Mesothelial cell of epicardium (in vitro differentiated cells): Measurements from ENCODE around the gene JADE3. TPM values are rescaled to one million over a fixed set of nuclear protein-coding genes. Genes with fewer than 3 reads are reported as not detected.
"Not testable (repeated sequence)": the region's sequence is repeated elsewhere in the genome, so short reads cannot be mapped to it uniquely, and the experiment has no call there.

ENCODE experiments used
- DNase-seq, 2 experiments: peaks; one replicate each; pipeline ENCODE4 v3.0.0; 2021; ENCODE audit warnings: low spot score in 2 of 2; ENCODE audit not compliant: unreplicated experiment in 2 of 2
- H3K27ac Mint-ChIP-seq: 2 replicates; pipeline ENCODE4 v1.8.0; 2021; ENCODE audit warnings: mixed read lengths
- H3K27me3 Mint-ChIP-seq: 2 replicates; pipeline ENCODE4 v1.8.0; 2021; ENCODE audit warnings: low read depth, mixed read lengths
- H3K36me3 Mint-ChIP-seq: 2 replicates; pipeline ENCODE4 v1.8.0; 2021; ENCODE audit warnings: mixed read lengths
- H3K4me1 Mint-ChIP-seq: 2 replicates; pipeline ENCODE4 v1.8.0; 2021; ENCODE audit warnings: mixed read lengths
- H3K4me3 Mint-ChIP-seq: 2 replicates; pipeline ENCODE4 v1.8.0; 2021; ENCODE audit warnings: mild to moderate bottlenecking, moderate library complexity, mixed read lengths
- H3K9me3 Mint-ChIP-seq: 2 replicates; pipeline ENCODE4 v1.8.0; 2021; ENCODE audit warnings: mixed read lengths
- total RNA-seq: library from RNA; stranded (reverse); gene quantifications from 3 replicates; pipeline ENCODE4 v1.2.1, GENCODE V29; 2021
- TF ChIP-seq, protein P1 (sequence below): fragments of 200-600 bp; sonication (generic); IDR thresholded peaks from one replicate; pipeline ENCODE4 v1.5.0; 2021; ENCODE audit warnings: antibody characterized with exemption; ENCODE audit not compliant: unreplicated experiment

JADE3 gene
- total RNA-seq, 1 donor from 2014 or later: 16.4 TPM

DNA sequence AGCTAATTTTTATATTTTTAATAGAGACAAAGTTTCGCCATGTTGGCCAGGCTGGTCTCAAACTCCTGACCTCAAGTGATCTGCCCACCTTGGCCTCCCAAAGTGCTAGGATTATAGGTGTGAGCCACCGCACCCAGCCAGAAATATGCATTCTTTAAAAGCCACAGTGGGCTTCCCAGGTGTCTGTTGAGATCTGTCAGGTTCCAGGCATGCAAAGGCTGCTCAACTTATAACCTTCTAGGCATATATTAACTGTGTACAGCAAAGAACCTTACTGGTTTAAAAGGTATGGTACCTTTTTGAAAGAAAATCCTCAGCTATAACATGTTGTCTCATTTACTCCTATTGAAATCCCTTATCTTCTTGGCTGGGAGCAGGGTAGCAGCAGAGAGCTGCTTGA is 42.5 kb downstream of the JADE3 start:
- no peaks in the 10 kb centered on the region for H3K27me3 Mint-ChIP-seq
- TF ChIP-seq, protein P1, sequence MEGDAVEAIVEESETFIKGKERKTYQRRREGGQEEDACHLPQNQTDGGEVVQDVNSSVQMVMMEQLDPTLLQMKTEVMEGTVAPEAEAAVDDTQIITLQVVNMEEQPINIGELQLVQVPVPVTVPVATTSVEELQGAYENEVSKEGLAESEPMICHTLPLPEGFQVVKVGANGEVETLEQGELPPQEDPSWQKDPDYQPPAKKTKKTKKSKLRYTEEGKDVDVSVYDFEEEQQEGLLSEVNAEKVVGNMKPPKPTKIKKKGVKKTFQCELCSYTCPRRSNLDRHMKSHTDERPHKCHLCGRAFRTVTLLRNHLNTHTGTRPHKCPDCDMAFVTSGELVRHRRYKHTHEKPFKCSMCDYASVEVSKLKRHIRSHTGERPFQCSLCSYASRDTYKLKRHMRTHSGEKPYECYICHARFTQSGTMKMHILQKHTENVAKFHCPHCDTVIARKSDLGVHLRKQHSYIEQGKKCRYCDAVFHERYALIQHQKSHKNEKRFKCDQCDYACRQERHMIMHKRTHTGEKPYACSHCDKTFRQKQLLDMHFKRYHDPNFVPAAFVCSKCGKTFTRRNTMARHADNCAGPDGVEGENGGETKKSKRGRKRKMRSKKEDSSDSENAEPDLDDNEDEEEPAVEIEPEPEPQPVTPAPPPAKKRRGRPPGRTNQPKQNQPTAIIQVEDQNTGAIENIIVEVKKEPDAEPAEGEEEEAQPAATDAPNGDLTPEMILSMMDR: no peak
- peak overlapping the region; percentile 1 for H3K27ac Mint-ChIP-seq
- H3K4me3 Mint-ChIP-seq: no peak overlapping the region
- H3K4me1 Mint-ChIP-seq: peaks cover 17% of the 10 kb centered on the region
- H3K36me3 Mint-ChIP-seq: no peaks in the 10 kb centered on the region
- peaks cover 8% of the 10 kb centered on the region for H3K9me3 Mint-ChIP-seq
- DNase-seq: no peak

DNA sequence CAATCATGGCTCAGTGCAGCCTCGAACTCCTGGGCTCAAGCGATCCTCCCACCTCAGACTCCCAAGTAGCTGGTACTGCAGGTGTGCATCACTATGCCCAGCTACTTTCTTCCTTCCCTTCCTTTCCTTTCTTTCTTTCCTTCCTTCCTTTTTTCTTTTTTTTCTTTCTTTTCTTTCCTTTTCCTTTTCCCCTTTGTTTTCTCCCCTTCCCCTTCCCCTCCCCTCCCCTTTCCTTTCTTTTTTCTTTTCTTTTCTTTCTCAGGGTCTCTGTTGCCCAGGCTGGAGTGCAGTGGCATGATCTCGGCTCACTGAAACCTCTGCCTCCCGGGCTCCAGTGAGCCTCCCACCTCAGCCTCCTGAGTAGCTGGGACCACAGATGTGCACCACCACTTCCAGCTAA is 44.4 kb downstream of the JADE3 start:
- H3K27me3 Mint-ChIP-seq, H3K36me3 Mint-ChIP-seq, DNase-seq, H3K9me3 Mint-ChIP-seq, H3K4me3 Mint-ChIP-seq, H3K27ac Mint-ChIP-seq: not testable (repeated sequence)
- peaks cover 26% of the 10 kb centered on the region for H3K4me1 Mint-ChIP-seq

DNA sequence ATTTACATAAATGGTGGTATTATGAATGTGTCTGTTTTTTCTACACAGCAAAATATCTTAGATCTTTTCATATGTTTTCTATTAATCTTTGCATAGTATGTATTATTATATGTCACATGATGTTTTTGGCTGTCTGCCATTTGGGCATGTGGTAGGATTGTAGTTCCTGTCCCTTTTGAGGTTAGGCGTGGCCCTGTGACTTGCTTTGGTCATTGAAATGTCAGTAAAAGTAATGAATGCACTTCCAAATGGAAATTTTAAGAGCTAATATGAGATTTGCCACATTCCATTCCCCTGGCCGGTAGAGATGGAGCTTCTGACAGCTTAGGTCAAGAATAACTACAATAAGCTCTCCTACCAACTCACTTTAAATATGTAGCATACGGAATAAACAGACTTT is 45.1 kb downstream of the JADE3 start:
- H3K27ac Mint-ChIP-seq: no peak overlapping the region
- H3K4me3 Mint-ChIP-seq: no peak overlapping the region
- H3K4me1 Mint-ChIP-seq: peaks cover 28% of the 10 kb centered on the region
- no peaks in the 10 kb centered on the region for H3K36me3 Mint-ChIP-seq
- no peak for DNase-seq
- H3K27me3 Mint-ChIP-seq: no peaks in the 10 kb centered on the region
- TF ChIP-seq, protein P1: no peak
- H3K9me3 Mint-ChIP-seq: peaks cover 3% of the 10 kb centered on the region

DNA sequence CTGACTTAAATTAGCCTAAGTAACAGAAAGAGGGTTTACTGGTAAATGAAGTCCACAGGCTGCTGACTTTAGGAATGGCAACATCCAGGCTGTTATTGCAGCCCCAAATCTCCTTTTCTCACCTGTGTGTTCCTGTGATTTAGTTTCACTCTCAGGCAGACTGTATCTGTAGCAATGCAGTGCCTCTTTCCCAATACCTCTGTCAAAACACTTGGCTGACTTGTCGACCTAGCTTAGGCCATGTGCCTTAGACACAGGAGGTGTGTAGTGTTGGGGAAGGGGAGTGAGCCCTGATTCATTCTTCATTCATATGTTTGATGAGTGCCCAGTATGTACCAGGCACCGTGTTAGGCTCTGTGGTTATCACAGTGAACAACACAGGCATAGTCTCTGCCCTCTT is 46.9 kb downstream of the JADE3 start:
- DNase-seq: no peak
- Mint-ChIP-seq H3K4me3 (no peak overlapping the region), H3K4me1 (peaks cover 22% of the 10 kb centered on the region), H3K27ac (no peak overlapping the region), H3K27me3 (no peaks in the 10 kb centered on the region), H3K9me3 (peaks cover 4% of the 10 kb centered on the region), H3K36me3 (no peaks in the 10 kb centered on the region)
- TF ChIP-seq, protein P1: no peak

DNA sequence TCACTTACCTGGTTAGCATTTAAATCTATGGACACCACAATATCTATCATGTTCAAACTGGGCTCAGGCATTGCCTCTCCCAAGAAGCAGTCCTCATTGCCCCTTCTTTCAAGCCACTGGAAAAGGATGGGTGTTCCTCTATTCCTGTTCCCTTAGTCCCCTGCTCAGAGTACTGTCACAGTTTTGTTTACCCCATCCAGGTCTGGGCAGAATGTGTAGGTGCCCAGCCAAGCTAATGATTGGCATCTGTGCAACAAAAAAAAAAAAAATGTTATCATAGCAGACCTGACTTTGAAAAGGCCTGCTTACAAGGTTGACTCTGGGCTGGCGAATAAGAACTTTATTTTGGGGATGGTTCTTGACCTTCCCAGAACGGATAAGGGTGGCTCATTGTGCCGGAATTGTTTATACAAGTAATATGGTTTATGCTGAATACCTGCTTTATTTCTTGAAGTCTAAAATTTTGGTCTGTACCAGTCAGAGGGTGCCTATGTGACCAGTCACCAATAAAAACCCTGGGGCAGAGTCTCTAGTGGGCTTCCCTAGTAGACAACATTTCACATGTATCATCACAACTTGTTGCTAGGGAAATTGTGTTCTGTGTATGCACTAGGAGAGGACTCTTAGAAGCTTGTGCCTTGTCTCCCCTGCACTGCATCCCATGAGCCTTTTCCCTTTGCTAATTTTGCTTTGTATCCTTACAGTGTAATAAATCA is 47.9 kb downstream of the JADE3 start:
- Mint-ChIP-seq H3K4me3 (no peak overlapping the region), H3K36me3 (no peaks in the 10 kb centered on the region), H3K27me3 (no peaks in the 10 kb centered on the region), H3K9me3 (peaks cover 11% of the 10 kb centered on the region), H3K4me1 (peaks cover 20% of the 10 kb centered on the region), H3K27ac (no peak overlapping the region)
- no peak for DNase-seq
- TF ChIP-seq, protein P1: no peak

DNA sequence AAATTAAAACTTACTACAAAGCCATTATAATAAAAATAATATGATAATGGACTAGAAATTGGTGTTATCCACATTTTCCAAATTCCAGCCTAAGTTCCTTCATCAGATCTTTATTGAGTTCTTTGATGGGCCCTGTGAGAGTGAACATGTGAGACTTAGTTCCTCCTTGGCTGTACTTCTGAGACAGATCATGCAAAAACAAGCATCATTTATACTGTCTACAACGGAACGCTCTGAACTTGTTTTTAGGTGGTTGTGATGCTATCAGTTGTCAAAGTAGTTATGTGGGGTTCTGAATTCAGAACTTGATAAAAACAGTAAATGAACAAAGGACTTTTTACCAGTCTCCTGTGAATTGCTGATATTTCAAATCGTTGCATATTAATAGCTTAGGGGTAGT is 48.9 kb downstream of the JADE3 start:
- H3K4me3 Mint-ChIP-seq: no peak overlapping the region
- peaks cover 19% of the 10 kb centered on the region for H3K9me3 Mint-ChIP-seq
- no peaks in the 10 kb centered on the region for H3K27me3 Mint-ChIP-seq
- no peaks in the 10 kb centered on the region for H3K36me3 Mint-ChIP-seq
- DNase-seq: no peak
- H3K4me1 Mint-ChIP-seq: peaks cover 22% of the 10 kb centered on the region
- peak overlapping the region; percentile 63 for H3K27ac Mint-ChIP-seq
- TF ChIP-seq, protein P1: no peak
